BJ (cell line): ENCODE measurements around the gene ITPKA. TPM values are rescaled to one million over a fixed set of nuclear protein-coding genes. Genes with fewer than 3 reads are reported as not detected.

ENCODE experiments used
- CTCF ChIA-PET: fragments of 350-600 bp; formaldehyde crosslinking; extraction: SDS; loops from one replicate; lab custom pipeline; 2021; ENCODE audit warnings: antibody characterized with exemption, inconsistent platforms; lab: Yijun Ruan, JAX
- POLR2A ChIA-PET: fragments of 300-600 bp; sonication (Branson Sonifier 250); formaldehyde crosslinking; extraction: SDS; loops from one replicate; lab custom pipeline; 2021; ENCODE audit warnings: antibody characterized with exemption; lab: Charles Lee
- DNase-seq: peaks from one replicate; pipeline ENCODE4 v3.0.0-alpha.2; 2011; ENCODE audit warnings: low read depth
- H3K27me3 ChIP-seq: 2 replicates; pipeline ENCODE4 v1.6.0; 2011; ENCODE audit warnings: low read length; ENCODE audit not compliant: control insufficient read depth, insufficient read depth
- H3K36me3 ChIP-seq: 2 replicates; pipeline ENCODE4 v1.5.1; 2011; ENCODE audit warnings: low read length; ENCODE audit not compliant: control insufficient read depth, insufficient read depth
- H3K4me3 ChIP-seq: 2 replicates; pipeline ENCODE4 v1.5.1; 2011; ENCODE audit warnings: low read depth, mild to moderate bottlenecking, control low read depth, low read length
- CTCF ChIP-seq: IDR thresholded peaks from 2 replicates; pipeline ENCODE4 v1.5.1; 2011; ENCODE audit warnings: low read depth, mild to moderate bottlenecking, control low read depth, inconsistent platforms, low read length, moderate library complexity; ENCODE audit not compliant: insufficient read depth
- polyA minus RNA-seq: library from RNA; depleted of rRNA, polyadenylated mRNA; stranded (reverse); fragments of >200 nt; gene quantifications from 2 replicates; pipeline ENCODE4 v1.2.3, GENCODE V29; 2011; rRNA and poly(A)+ RNA removed
- polyA plus RNA-seq: library from polyadenylated mRNA; depleted of rRNA; stranded (reverse); fragments of >200 nt; gene quantifications from 2 replicates; pipeline ENCODE4 v1.2.3, GENCODE V29; 2011; rRNA removed

The ITPKA gene
- polyA plus RNA-seq (0.44 and 0.59 TPM in 2 replicates), polyA minus RNA-seq (0.46 and 0.85 TPM in 2 replicates)

GRCh38 chr15:41493205-41493901 is at the start of gene ITPKA:
ITPKA (plus strand) TSS chr15:41493874; CDS start chr15:41493928, 54 bp downstream.
- Histone ChIP-seq H3K27me3 (peaks cover 7% of the 10 kb centered on the region), H3K36me3 (no peaks in the 10 kb centered on the region), H3K4me3 (peak within 1 kb of the TSS; percentile 57)
- TF ChIP-seq CTCF: no peak
- POLR2A ChIA-PET: interaction anchor here (0.5 kb wide), 1 partner anchor 262 kb away, joined by 3 read pairs; the partner anchor contains the start of gene CHP1
- CTCF ChIA-PET: no interaction called here
- DNase-seq: no peak

GRCh38 chr15:41445399-41445798 is 48.3 kb upstream of the ITPKA start:
- no peak for TF ChIP-seq CTCF
- no peak for DNase-seq
- ChIA-PET POLR2A (no interaction called here), CTCF (no interaction called here)
- peaks cover 3% of the 10 kb centered on the region for H3K36me3 ChIP-seq
- no peaks in the 10 kb centered on the region for H3K27me3 ChIP-seq
- no peak overlapping the region for H3K4me3 ChIP-seq

- Histone ChIP-seq H3K36me3 (peaks cover 10% of the 10 kb centered on the region), H3K27me3 (no peaks in the 10 kb centered on the region), H3K4me3 (no peak overlapping the region)
- CTCF ChIA-PET: no interaction called here
- no peak for DNase-seq
- no peak for TF ChIP-seq CTCF
- POLR2A ChIA-PET: no interaction called here
Observed at GRCh38 chr15:41462084-41462795, 31.4 kb upstream of the ITPKA start.

GRCh38 chr15:41464889-41465580 is 28.6 kb upstream of the ITPKA start:
- Histone ChIP-seq H3K4me3 (no peak overlapping the region), H3K36me3 (peaks cover 7% of the 10 kb centered on the region; the same call in 1 of the 2 replicates), H3K27me3 (no peaks in the 10 kb centered on the region)
- CTCF ChIA-PET: interaction anchor here (0.5 to 3.8 kb wide), 24 partner anchors 9 to 1051 kb away, joined by 3 to 33 read pairs (median 4); partner anchors contain the start of gene MAPKBP1
- no peak for TF ChIP-seq CTCF
- no peak for DNase-seq
- POLR2A ChIA-PET: no interaction called here
